Measurements from ENCODE around the gene ZNF784. TPM values are rescaled to one million over a fixed set of nuclear protein-coding genes. Genes with fewer than 3 reads are reported as not detected.

Gene ZNF784
- total and polyA plus RNA-seq, 2 of the 13 experiments (the other 11 are each of a cell fraction or from before 2014, with no cell fraction given), result 4.1 to 4.2 TPM

GRCh38 chr19:55640577-55641425 lies 16.4 kb upstream of the ZNF784 start, which contains the start of gene ZNF580 (continued):
- peak; percentile 13; the same call in 1 of the 2 replicates for TF ChIP-seq ZNF564 (CRISPR knock-in tag; IDR thresholded peaks at IDR 0.05)
- peak; percentile 66; the same call in 1 of the 2 replicates for TF ChIP-seq ZNF670 (CRISPR knock-in tag; IDR thresholded peaks at IDR 0.05; ENCODE audit: borderline replicate concordance)
- no peak for TF ChIP-seq ZNF776 (CRISPR knock-in tag; IDR thresholded peaks at IDR 0.05)
- no peak for TF ChIP-seq ZNF775 (CRISPR knock-in tag; IDR thresholded peaks at IDR 0.05; ENCODE audit: borderline replicate concordance)
- no peak for TF ChIP-seq MXD1 (CRISPR knock-in tag; IDR thresholded peaks at IDR 0.05)
- TF ChIP-seq TAF1 (CRISPR knock-in tag; IDR thresholded peaks at IDR 0.05), result peak; percentile 16; the same call in 1 of the 2 replicates
- no peak for TF ChIP-seq ZNF350 (CRISPR knock-in tag; IDR thresholded peaks at IDR 0.05; ENCODE audit: borderline replicate concordance, low read depth)
- 0 out of 2 replicates have a peak, but pooled peaks have one; percentile 7 for TF ChIP-seq FOSL1 (CRISPR knock-in tag; IDR thresholded peaks at IDR 0.05; ENCODE audit: borderline replicate concordance)
- TF ChIP-seq ZNF513 (CRISPR knock-in tag; conservative IDR thresholded peaks at IDR 0.05), result no peak
- no peak for TF ChIP-seq CREB3 (CRISPR knock-in tag; IDR thresholded peaks at IDR 0.05)
- TF ChIP-seq ZNF691 (CRISPR knock-in tag; IDR thresholded peaks at IDR 0.05; ENCODE audit: borderline replicate concordance, low read depth), result peak; percentile 25; the same call in 1 of the 2 replicates
- no peak; the same call in 1 of the 2 replicates for TF ChIP-seq THRA (CRISPR knock-in tag; IDR thresholded peaks at IDR 0.05; ENCODE audit: borderline replicate concordance)
- no peak for TF ChIP-seq PRPF4 (IDR thresholded peaks at IDR 0.05; ENCODE audit: low read depth, low read length, poor library complexity, severe bottlenecking)
- peak; percentile 10; the same call in 1 of the 2 replicates for TF ChIP-seq GMEB1 (CRISPR knock-in tag; IDR thresholded peaks at IDR 0.05; ENCODE audit: borderline replicate concordance)
- TF ChIP-seq HNRNPUL1 (IDR thresholded peaks at IDR 0.05; ENCODE audit: low read depth, low read length), result no peak
- no peak for TF ChIP-seq ZNF614 (CRISPR knock-in tag; IDR thresholded peaks at IDR 0.05; ENCODE audit: borderline replicate concordance)
- no peak for TF ChIP-seq TSC22D2 (CRISPR knock-in tag; IDR thresholded peaks at IDR 0.05; ENCODE audit: borderline replicate concordance)
- no peak for TF ChIP-seq ZBTB42 (CRISPR knock-in tag; IDR thresholded peaks at IDR 0.05)
- TF ChIP-seq ZNF543 (CRISPR knock-in tag; IDR thresholded peaks at IDR 0.05), result peak; percentile 35; the same call in 1 of the 2 replicates
- TF ChIP-seq JDP2 (CRISPR knock-in tag; IDR thresholded peaks at IDR 0.05; ENCODE audit: borderline replicate concordance), result no peak

Data from HepG2 (cell line).